Measurements from ENCODE around the gene USP50. TPM values are rescaled to one million over a fixed set of nuclear protein-coding genes. Genes with fewer than 3 reads are reported as not detected.

The USP50 gene
- total and polyA plus RNA-seq, 2 donors (not counting 3 experiments of a cell fraction or from before 2014, with no cell fraction given) = not detected

- intact Hi-C loops (cut with micrococcal nuclease) = no loop called here
- FAIRE-seq (no peak), DNase-seq (ENCODE audit: low read depth, low spot score) (no peak)
- H4K20me1 ChIP-seq (replicated peaks; ENCODE audit: control insufficient read depth, extremely low read depth, insufficient read depth, low read length) = no peaks in the 10 kb centered on the region
- no peak for TF ChIP-seq MYC (IDR thresholded peaks at IDR 0.05; ENCODE audit: low read depth, low read length)
- TF ChIP-seq, protein P1, sequence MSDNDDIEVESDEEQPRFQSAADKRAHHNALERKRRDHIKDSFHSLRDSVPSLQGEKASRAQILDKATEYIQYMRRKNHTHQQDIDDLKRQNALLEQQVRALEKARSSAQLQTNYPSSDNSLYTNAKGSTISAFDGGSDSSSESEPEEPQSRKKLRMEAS (IDR thresholded peaks at IDR 0.05; ENCODE audit: insufficient read depth, insufficient read length) = no peak
- no peak for TF ChIP-seq EZH2 (IDR thresholded peaks at IDR 0.05; ENCODE audit: borderline replicate concordance, low read depth, low read length, severe bottlenecking)
- no peak for TF ChIP-seq POLR2AphosphoS5 (IDR thresholded peaks at IDR 0.05; ENCODE audit: insufficient read depth, low read depth, low read length)
- no peak for TF ChIP-seq POLR2A (IDR thresholded peaks at IDR 0.05; ENCODE audit: low read depth, low read length)
- TF ChIP-seq, protein P2, sequence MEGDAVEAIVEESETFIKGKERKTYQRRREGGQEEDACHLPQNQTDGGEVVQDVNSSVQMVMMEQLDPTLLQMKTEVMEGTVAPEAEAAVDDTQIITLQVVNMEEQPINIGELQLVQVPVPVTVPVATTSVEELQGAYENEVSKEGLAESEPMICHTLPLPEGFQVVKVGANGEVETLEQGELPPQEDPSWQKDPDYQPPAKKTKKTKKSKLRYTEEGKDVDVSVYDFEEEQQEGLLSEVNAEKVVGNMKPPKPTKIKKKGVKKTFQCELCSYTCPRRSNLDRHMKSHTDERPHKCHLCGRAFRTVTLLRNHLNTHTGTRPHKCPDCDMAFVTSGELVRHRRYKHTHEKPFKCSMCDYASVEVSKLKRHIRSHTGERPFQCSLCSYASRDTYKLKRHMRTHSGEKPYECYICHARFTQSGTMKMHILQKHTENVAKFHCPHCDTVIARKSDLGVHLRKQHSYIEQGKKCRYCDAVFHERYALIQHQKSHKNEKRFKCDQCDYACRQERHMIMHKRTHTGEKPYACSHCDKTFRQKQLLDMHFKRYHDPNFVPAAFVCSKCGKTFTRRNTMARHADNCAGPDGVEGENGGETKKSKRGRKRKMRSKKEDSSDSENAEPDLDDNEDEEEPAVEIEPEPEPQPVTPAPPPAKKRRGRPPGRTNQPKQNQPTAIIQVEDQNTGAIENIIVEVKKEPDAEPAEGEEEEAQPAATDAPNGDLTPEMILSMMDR (IDR thresholded peaks at IDR 0.05; ENCODE audit: extremely low read depth in 1 of 2, insufficient read depth in 1 of 2, low read depth in 1 of 2, low read length in 2 of 2) = no peak
- no peak for TF ChIP-seq FOS (IDR thresholded peaks at IDR 0.05; ENCODE audit: borderline replicate concordance, insufficient read depth, low read length)
- TF ChIP-seq JUN (IDR thresholded peaks at IDR 0.05; ENCODE audit: borderline replicate concordance, insufficient read depth, insufficient read length, low read depth) = no peak
- no peak for TF ChIP-seq GATA2 (IDR thresholded peaks at IDR 0.05; ENCODE audit: insufficient read depth, insufficient read length, low read depth, low read length)
- ChIA-PET CTCF (no interaction called here), POLR2A (no interaction called here)
- H3K4me3 ChIP-seq (replicated peaks in 1 of 3; ENCODE audit: insufficient read depth in 1 of 3, low read depth in 1 of 3, low read length in 3 of 3) = no peak overlapping the region
- no peaks in the 10 kb centered on the region for H3K9me1 ChIP-seq (replicated peaks; ENCODE audit: control insufficient read depth, extremely low read depth, insufficient read depth, low read length)
- H2AFZ ChIP-seq (ENCODE audit: low read depth, low read length) = no peak overlapping the region
- no peak overlapping the region for H3K4me2 ChIP-seq (ENCODE audit: insufficient read depth, low read length)
- no peaks in the 10 kb centered on the region for H3K79me2 ChIP-seq (ENCODE audit: control insufficient read depth, insufficient read depth, low read length)
- no peak overlapping the region for H3K27ac ChIP-seq (ENCODE audit: insufficient read depth, low read depth, low read length)
- H3K27me3 ChIP-seq (ENCODE audit: control insufficient read depth in 2 of 2, insufficient read depth in 2 of 2, low read length in 2 of 2) = no peaks in the 10 kb centered on the region
- peaks cover 0 to 7% of the 10 kb centered on the region in 2 experiments for H3K36me3 ChIP-seq (ENCODE audit: control insufficient read depth in 2 of 2, extremely low read depth in 1 of 2, insufficient read depth in 2 of 2, low read length in 2 of 2)
- H3K4me1 ChIP-seq (ENCODE audit: control insufficient read depth, extremely low read depth, insufficient read depth, low read length) = no peaks in the 10 kb centered on the region
- no TSS peak for BruUV-seq (replicated peaks)
- no peak overlapping the region for H3K9ac ChIP-seq (replicated peaks; ENCODE audit: extremely low read depth, insufficient read depth, low read length)
- dilution Hi-C loops (cut with MboI; ENCODE audit: extremely low pct_ligation_motif_present, low sequenced_read_pairs) = no loop called here
- H3K9me3 ChIP-seq (replicated peaks; ENCODE audit: control insufficient read depth, insufficient read depth, low read length) = no peaks in the 10 kb centered on the region
Measured at GRCh38 chr15:50558012-50558411, 11.5 kb upstream of the USP50 start.
